A673 (cell line): ENCODE results near the gene SLC17A2.

Experiments used
- CTCF ChIP-seq: fragments of 300-800, 200-600 bp; sonication (generic); conservative IDR thresholded peaks from 2 replicates; pipeline ENCODE4 v1.5.1; 2017; ENCODE audit warnings: low read depth, mild to moderate bottlenecking, antibody characterized with exemption, low read length, moderate library complexity, mixed read lengths
- EZH2 ChIP-seq: fragments of 200-600 bp; sonication (generic); IDR thresholded peaks from 2 replicates; pipeline ENCODE4 v1.6.1; 2017; ENCODE audit warnings: borderline replicate concordance, low read depth, mild to moderate bottlenecking, mixed read lengths, antibody characterized with exemption, low read length; ENCODE audit not compliant: poor library complexity, severe bottlenecking

- no peak for TF ChIP-seq CTCF
- no peak for TF ChIP-seq EZH2
These were observed 51.7 kb downstream of the SLC17A2 start for GRCh38 chr6:25878721-25879322.
